Left renal cortex interstitium (tissue), 4 donors: ENCODE data around the gene LRTM2. TPM values are rescaled to one million over a fixed set of nuclear protein-coding genes. Genes with fewer than 3 reads are reported as not detected.
A peak's percentile ranks its signal among the peaks of the same experiment; 100 is the strongest.

Experiments used
- DNase-seq, 4 donors: peaks; one replicate each; pipeline ENCODE4 v3.0.0-alpha.2; 2013; ENCODE audit warnings: low read depth in 4 of 4, low spot score in 2 of 4, missing footprints in 1 of 4
- polyA plus RNA-seq, 4 donors: library from polyadenylated mRNA; unstranded; fragments of 120-200 nt; gene quantifications; one replicate each; pipeline ENCODE4 v1.2.1, GENCODE V29; 2013; ENCODE audit not compliant: insufficient read length in 4 of 4

LRTM2 gene
- polyA plus RNA-seq, 4 donors: 0.37 to 0.90 (median 0.57) TPM

DNA sequence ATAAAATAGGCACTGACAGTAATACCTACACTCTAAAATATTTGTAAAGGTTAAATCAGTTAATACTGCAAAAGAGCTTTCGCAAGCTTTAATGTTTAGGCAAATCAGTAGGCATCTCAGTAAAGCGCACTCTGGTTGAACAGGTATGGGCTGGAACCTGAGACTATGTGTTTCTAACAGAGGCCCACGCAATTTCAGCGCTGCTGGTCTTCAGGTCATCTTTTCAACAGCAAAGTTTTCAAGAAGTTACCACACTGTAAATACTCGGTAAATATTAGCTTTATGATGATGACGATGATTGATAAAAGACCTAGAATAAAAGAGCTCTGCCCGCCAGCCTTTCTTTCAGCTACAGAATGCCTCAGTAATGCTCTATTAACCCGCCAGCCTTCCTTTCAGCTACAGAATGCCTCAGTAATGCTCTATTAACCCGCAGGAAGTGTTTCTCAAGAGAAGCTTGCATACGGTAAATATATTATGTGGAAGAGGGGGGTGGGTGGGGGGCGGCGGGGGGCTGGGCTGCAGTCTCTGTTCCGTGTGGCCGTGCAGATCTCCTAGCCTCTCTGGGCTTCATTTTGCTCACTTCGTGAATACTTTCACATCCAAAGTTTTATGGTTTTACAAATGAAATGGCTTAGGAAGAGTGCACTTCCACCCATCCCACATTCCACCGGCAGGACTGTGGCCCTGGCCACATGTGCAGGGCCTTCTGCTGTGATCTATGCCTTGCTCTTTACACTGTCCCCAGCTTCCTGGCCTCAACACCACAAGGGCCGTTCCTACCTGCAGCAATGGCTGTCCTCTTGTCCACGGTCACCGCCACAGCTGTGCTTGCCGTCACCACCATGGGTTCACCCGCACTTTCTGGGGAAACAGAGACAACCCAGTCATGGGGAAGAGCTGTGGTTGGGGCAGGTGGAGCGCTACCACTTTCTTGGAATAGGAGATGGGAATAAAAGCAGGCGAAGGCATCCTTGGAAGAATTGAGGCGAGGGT lies 19.9 kb downstream of the LRTM2 start:
- peak in 2 of 4 donors; percentile 41 to 53 for DNase-seq

DNA sequence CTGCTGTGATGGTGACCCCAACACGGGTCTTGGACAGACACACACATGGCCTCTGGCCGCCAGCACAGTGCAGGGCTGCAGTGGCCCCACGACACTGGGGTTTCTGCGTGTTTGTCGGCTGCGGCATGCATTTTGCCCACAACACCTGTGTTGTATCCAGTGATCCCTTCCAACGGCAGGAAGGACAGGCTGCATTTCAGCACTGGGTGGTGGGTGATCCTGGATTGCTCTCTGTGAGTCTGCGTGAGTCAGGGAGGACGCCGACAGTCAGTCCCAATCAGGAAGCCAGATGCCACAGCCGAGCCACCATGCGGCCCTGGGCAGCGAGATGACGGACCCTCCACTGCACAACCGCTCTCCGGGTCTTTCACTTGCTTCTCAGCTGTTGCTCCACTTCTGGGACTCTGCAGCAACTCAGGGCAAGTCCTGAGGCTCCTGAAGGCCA lies 20.6 kb downstream of the LRTM2 start:
- no peak for DNase-seq

DNA sequence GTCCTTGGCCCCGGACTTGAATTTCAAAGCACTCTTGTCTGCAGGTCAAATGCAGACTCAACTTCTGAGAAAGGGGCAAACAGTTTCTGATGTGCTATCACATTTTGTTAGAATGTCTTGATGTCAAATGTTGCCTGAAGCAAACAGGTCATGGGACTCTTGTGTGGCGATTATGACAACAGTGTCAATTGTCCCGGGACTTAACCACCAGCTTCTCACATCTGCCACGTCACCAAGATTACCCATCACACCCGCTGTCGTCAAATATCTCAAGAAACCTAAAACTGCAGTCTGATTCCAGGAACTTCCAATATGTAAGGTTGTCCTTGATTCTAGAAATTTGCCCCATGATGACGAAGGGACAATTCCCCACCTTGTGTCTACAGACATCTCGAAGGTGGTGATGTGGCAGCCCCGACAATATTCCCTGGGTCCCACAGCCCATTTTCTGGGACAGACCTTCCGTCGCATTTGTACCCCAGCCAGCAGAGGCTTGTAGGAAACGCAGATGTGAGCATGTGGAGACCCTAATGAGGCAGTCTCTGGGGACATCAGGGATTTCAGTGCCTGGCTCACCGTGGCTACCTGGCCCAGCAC lies 21.3 kb downstream of the LRTM2 start:
- DNase-seq: no peak

DNA sequence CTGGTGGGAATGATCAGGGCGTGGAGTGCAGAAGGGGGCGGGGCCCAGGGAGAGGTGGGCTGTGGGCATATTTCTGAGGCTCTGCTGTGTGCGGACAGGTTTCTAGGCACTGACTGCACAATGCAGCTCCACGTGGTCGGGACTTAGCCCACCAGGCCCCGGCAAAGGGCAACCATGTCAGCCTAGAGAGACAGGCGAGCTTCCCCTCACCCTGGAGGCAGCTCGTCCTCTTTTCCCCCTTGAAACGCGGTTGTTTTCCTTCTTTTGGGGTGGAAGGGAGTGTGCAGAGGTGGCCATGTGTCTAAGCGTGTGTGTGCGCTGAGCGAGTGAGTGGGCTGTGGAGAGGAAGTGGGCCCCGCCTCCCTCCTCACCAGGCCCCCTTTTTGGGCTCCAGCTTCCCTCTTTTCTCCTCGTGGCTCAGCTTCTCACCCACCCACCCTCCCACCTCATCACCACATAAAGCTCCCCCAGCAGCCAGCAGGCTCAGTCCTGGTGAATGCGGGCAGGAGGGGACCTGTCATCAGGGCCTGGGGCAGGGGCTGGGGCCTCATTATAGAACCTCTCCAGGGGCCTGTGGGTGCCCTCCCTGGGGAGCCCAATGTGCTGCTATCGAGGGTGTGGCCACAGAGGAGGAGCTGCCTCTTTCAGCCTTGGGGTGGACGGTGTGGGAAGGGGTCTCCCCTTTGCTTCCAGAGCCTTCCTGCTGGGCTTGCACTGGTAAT lies 22.0 kb downstream of the LRTM2 start:
- no peak for DNase-seq

DNA sequence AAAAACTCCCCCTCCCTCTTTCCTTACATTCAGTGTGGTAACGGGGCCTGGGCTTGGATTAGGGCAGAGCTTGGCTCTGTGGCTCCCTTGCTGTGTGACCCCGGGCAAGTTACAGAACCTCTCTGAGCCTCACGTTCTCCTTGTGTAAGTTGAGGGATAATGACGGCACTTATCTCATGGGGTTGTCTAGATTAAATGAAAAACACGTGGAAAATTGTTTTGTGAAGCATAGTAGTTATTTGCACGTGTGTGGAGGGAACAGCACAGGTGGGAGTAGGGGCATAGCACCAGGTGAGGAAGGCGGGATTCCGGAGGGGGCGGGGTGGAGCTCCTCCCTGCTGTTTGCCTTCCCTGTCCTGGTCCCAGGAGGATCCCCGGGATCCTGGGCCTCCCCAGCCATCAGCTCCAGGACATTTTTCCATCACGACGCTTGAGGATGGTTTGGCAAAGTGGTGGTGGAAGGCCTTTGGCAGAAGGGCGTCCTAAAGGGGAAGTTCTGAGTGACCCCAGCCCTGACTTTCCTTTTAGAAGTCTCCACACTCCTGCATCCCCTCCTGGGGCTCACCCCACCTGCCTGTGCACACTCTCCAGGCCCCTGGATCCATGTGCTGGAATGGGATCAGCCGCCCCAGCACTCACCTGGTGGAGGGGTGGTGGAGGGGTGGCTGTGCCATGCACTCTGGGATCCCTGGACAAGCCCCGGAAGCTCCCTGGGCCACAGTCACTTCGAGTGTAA lies 22.7 kb downstream of the LRTM2 start:
- no peak for DNase-seq

DNA sequence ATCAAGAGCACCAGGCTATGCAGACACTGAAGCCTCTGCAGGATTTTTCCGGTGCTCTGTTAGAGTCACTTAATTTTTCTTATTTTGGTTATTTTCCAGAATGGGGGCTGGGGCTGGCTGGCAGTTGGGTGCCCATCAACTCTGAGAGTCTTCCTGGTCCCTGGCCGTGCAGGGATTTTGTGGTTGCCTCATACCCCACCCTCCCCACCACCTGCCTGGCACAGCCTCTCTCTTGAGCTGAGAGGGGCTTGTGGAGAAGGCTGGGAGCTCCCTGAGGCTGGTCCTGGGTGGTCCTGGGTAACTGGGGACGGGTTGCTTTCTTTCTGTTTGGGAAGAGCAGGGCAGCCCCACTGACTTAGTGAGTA lies 23.3 kb downstream of the LRTM2 start:
- DNase-seq: no peak

DNA sequence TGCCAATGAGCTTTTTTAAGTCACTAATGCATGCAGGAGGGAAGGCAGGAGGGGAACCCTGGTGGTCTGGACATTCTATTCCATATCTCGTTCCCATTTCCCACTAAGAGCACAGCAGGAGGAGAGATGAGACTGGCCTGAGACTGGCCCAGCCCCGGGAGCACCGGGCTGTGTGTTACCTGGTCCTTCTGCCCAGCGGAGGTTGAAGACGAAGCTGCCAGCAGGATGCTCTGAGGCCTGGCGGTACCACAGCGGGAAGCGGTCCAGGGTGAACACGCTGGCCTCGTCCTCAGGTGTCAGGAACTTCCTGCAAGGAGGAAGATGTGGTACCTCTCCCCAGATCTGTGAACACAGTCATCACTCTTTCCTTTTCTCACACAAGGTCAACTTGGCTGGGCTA lies 23.9 kb downstream of the LRTM2 start:
- DNase-seq: no peak

DNA sequence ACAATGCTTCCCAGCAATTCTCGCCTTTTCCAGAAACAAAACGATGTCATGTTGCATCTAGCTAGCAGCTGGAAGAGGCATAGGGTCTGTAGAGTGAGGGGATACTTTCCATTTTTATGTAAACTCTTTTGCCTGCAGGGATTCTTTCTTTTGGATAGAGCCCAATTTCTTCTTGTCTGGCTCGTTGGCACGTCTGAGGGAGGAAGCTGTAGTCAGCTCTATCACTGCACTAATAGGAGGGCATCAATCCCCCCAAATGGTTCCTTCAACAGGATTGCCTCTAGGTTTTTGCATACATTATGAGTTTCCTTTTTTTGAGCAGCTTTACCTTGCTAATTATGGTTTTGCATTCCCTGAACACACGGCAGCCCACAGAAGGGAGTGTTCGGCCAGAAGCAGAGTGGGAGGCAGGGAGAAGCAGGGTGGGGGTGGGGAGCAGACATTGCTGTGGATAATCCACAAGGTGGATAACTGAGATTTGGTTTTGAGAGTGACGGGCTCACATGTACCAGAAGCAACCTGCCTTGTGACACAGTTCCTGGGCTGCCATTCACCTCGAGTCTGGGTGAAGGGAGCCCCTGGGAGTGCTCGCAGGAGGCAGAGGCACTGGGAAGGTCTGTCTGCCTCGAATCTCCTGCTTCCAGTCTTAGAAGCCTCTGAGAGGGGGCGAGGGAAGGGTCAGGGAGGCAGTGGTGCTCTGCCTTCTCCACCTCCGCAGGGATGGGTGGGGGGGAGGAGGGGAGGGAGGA lies 24.5 kb downstream of the LRTM2 start:
- no peak for DNase-seq

DNA sequence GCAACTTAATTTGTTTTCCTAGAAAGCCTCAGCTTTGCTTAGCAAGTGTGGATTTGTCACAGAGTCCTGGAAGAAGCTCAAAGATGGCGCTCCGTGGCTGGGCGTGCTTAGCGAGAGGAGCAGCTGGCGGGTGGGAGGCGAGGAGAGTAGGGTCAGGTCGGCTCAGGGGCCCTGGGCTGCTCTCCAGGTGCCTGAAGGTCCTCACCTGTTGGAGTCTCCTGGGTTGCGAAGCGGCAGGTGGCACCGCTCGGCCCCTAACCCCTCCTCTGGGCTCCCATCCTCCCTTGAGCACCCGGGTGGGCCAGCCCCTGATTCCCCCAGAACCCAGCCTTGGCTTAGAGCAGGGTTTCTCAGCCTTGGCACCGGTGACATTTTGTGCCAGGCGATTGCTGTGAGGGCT lies 25.1 kb downstream of the LRTM2 start:
- no peak for DNase-seq

DNA sequence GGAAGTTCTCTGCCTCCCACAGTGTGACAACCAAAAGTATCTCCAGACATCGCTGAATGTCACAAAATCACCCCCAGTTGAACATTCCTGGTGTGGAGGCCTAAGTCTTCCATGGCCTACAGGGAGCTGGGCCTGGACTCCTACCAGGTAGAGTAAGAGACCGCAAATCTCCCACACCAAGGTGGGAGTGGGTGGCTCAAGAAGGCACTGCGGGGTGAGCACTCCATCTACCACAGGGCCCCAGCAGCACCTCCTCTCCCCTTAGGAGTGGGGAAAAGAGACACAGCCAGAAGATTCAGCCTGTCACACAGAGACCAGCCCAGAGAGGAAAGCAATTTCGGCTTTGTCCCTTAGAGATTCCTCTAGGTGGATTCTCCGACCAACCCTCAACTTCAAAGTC lies 25.5 kb downstream of the LRTM2 start:
- DNase-seq: no peak

DNA sequence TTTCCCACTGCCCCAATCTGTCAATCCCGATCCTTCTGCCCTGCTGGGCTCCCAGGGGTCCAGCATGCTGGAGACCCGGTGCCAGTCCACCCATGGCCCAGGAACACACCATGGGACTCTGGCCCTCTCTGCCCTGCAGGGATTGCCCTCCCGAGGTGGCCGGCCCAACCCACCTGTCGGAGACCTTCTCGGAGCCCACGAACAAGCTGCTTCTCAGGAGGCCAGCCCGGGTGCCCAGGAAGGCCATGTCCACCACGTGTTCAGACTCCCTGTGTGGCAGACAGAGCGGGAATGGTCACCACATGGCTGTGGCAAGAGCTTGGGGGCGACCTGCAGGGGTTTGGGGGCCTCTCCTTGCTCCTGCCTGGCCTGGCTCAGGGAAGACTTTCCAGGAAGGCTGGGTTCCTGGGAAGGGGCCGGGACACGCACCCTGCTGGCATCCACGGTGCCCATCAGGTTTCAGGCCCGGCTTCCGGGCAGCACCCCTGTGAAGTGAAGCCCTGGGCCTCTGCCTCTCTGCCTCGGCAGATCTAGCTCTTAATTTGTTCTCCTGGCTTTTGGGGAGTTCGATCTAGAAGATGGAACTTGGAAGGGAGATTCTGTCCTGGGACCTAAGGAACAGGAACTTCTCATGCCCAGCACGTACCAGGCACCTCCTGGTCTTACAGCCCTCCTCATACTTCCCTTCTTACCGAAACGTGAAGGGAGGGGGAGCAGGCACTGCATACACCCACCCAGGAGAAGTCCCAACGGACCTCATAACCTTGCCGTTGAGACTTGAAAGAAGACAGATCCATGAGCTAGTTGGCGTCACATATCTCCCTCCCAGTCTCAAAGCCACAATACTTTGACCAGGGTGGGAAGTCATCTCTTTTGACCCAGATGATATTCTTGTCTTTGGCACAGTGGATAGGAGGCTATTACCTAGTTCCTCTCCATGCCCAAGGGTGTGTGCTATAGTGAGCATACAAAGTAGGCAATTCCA lies 26.3 kb downstream of the LRTM2 start:
- DNase-seq: no peak

DNA sequence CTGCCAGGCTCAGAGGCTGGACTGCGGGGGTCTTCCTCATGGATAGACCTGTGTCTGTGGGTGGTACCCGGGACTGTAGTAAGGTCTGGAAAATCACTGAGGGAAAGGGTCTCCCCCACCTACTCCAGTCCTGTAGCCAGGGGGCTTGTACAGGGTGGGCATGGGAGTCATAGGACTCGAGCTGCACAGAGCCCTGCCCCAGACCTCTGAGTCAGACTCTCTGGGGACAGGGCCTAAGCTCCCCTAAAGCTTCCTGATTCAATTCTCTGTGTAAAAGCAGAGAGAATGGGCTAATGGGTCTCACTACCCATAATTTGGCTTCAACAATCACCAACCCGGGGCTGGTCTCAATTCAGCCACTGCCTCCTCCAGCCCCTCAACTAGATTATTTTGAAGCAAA lies 27.0 kb downstream of the LRTM2 start:
- no peak for DNase-seq

DNA sequence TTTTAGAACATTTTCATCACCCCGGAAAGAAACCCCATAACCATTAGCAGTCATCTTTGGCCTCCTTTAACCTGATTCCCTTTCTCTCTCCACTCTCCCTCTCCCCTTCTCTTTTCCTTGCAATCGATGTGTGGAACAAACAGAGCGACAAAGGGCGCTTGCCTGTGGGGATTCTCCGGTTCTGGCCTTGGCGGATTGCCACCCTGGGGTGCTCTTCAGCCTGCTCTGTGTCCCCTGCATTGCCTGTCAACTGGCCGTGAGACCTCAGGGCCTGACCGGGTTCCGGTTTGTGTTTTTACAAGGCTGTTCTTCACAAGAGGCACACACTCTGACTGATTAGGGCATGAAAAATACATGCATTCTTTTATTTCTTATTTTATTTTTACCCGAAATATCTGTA lies 27.8 kb downstream of the LRTM2 start:
- DNase-seq: no peak

DNA sequence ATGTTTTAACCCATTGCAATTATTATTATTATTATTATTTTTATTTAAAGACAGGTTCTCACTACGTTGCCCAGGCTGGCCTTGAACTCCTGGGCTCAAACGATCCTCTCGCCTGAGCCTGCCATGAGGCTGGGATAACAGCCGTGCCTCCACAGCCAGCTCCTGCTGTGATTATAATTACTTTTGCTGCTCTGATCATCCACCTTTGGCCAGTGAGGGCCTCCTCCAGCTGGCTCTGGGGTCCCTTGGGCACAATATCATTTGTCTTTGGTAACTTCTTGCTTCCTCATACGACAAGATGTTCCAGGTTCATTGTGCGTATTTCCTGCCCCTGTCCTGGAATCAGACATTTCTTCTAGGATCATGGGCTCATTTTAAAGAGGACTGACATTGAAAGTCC lies 28.4 kb downstream of the LRTM2 start:
- DNase-seq: no peak

DNA sequence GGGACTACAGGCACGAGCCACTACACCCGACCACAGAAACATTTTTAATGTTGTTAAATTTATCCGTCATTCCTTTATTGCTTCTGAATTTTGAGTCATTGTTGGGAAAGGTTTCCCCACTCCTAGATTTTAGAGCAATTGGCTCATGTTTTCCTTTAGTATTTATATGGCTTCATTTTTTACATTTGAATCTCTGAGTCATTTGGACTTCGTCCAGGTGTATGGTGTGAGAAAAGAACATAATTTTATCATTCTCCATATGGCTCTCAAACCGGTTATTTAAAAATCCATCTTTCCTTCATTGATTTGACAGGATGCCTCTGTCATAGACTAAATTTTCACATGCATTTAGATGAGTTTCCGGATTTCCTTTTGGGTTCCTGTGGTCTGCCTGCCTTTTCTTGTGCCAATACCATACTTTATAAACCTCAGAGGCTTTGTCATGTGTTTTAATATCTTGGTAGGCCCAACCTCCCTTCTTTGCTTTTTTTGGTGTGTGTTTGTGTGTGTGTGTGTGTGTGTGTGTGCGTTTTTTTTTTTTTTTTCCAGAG lies 30.9 kb downstream of the LRTM2 start:
- DNase-seq: no peak

DNA sequence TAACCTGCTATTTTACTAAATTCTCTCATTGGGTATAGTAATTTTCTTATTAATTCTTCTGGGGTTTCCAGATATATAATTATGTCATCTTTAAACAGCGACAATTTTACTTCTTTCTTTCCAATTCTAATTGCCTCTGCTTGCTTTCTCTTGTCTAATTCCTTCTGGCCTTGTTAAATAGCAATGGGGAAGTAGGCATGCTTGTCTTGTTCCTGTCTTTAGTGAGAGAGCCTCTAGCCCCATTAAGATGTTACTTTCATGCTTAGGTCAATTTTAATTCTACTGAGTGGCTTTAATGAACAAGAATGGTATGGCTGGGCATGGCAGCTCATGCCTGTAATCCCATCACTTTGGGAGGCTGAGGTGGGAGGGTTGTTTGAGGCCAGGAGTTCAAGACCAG lies 31.7 kb downstream of the LRTM2 start:
- DNase-seq: no peak

DNA sequence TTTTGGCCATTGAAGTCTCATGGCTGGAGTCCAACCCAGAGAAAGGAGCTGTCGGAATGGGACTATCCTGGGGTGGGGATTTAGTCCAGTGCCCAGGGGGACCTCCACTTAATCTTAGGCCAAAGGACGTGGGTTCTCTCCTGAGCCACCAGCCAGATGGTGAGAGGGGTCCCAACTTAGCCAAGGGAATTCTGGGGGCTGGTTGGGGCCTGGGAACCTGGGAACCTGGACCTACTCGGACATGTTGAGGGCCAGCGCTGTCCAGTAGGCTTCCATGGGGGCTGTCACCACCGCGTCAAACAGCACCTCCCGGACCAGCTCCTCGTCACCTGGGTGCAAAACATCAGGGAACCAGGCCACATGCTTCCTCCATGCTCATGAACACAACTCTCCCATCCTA lies 33.4 kb downstream of the LRTM2 start:
- no peak for DNase-seq

DNA sequence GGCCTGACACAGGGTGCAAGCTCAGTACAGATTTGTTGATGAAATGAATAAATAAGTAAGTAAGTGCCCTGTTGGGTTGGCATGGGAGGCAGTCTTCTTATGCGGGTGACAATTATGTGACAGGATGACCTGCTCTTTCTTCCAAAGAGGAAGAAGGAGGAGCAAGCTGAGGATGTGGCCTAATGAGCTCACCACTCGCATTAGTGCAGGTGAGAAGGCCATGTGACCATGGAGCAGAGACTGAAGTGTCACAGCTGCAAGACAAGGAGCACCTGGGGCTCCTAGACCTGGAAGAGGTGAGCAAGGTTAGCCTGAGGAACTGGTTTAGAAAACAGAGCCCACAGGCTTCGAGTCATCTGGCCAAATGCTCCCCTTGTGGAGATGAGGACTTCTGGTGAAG lies 34.9 kb downstream of the LRTM2 start:
- no peak for DNase-seq

DNA sequence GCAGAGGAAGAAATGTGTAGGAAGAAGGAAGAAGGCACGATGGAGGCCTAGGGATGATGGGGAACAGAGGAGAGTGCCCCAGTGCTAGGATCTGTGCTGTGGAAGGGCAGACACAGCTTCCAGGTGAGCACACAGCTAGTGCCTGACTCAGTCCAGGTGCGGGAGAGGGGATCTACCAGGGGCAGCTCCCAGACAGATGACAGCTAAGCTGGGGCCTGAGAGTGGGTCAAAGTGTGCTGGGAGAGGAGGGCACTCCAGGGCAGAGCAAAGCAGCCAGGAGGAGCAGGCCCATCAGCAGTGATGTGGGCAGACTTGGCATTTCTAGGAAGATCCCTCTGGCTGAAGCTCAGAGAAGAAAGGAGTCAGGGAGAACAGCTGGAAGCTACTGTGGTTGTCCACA lies 36.7 kb downstream of the LRTM2 start:
- no peak for DNase-seq
